ENCODE results near the gene EZR. TPM values are rescaled to one million over a fixed set of nuclear protein-coding genes. Genes with fewer than 3 reads are reported as not detected.

EZR gene
- total RNA-seq, 1 experiment from 2014 or later, result 375 TPM

DNA sequence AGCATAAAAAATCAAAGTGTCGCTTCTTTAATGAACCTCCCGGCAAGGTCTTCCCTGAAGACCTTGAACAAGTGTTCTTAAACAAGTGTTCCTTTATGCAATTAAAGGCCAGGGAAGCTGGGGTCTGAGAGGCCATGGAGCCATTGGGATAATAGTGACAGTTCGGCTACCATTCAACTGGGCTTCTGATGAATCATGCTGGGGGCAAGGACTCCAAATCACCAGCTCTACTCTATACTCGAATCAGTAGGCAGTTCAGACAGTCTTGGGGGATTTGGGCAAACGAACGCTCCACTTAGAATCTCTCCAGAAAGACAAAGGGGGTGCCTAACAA, 34.7 kb upstream of the EZR start:
- H2BK120ac ChIP-seq (ENCODE audit: low read depth, low read length, poor library complexity, severe bottlenecking), result peak overlapping the region; percentile 88
- H3K23ac ChIP-seq (ENCODE audit: insufficient read length, low read depth, low read length), result no peak overlapping the region
- Mint-ChIP-seq H3K4me1 (peaks cover 27 to 35% of the 10 kb centered on the region in 2 experiments), H3K4me3 (no peak overlapping the region), H3K36me3 (ENCODE audit: insufficient read depth in 1 of 3, low read depth in 3 of 3) (no peaks in the 10 kb centered on the region), H3K9me3 (no peaks in the 10 kb centered on the region; a peak in 1 of 5 replicates), H3K27ac (no peak overlapping the region), H3K27me3 (ENCODE audit: low read depth) (no peaks in the 10 kb centered on the region)
- WGBS (ENCODE audit: extremely low coverage, insufficient read length, low lambda C conversion rate), result no CpG with 5 or more reads among the region's 6 CpGs
- peak overlapping the region; percentile 51 for H4K91ac ChIP-seq (ENCODE audit: insufficient read length, low read depth, low read length)
- no peaks in the 10 kb centered on the region for H4K20me1 ChIP-seq (ENCODE audit: control insufficient read depth, insufficient read depth, insufficient read length)
- H3K4me1 ChIP-seq (ENCODE audit: insufficient read depth, low read length), result peaks cover 13% of the 10 kb centered on the region; the same call in 1 of the 2 replicates
- H3K56ac ChIP-seq (ENCODE audit: insufficient read length, low read depth, low read length), result peak overlapping the region; percentile 50
- H3K27ac ChIP-seq (ENCODE audit: insufficient read length, low read depth, low read length), result peak overlapping the region; percentile 100
- H3K18ac ChIP-seq (ENCODE audit: insufficient read length, low read depth, low read length), result peak overlapping the region; percentile 90
- H3K9ac ChIP-seq (ENCODE audit: extremely low read depth, insufficient read length, low read length), result peak overlapping the region; percentile 29
- no peaks in the 10 kb centered on the region for H3K79me2 ChIP-seq (ENCODE audit: insufficient read depth, low read length)
- no peak overlapping the region for H2BK12ac ChIP-seq (ENCODE audit: insufficient read length, low read depth, low read length)
- peak overlapping the region; percentile 39 for H3K4me2 ChIP-seq (ENCODE audit: insufficient read depth, insufficient read length, low read length)
- no peak overlapping the region for H4K8ac ChIP-seq (replicated peaks; ENCODE audit: insufficient read length, low read depth, low read length)
- H3K14ac ChIP-seq (ENCODE audit: insufficient read depth, low read length), result peak overlapping the region; percentile 74; the same call in 1 of the 2 replicates
- H4K5ac ChIP-seq (ENCODE audit: insufficient read length, low read depth, low read length), result peak overlapping the region; percentile 59
- no peaks in the 10 kb centered on the region for H3K9me3 ChIP-seq (ENCODE audit: control insufficient read depth, low read depth, low read length)
- H3K4ac ChIP-seq (ENCODE audit: low read depth, low read length), result peak overlapping the region; percentile 87; the same call in 1 of the 2 replicates
- H3T11ph ChIP-seq (ENCODE audit: low read length), result peak overlapping the region; percentile 92
- H2BK20ac ChIP-seq (ENCODE audit: low read depth, low read length, poor library complexity, severe bottlenecking), result no peak overlapping the region
- H2BK15ac ChIP-seq (ENCODE audit: low read depth, low read length), result no peak overlapping the region
- no peak overlapping the region for H2AFZ ChIP-seq (ENCODE audit: low read length)
- DNase-seq, result no peak
- no peaks in the 10 kb centered on the region for H3K79me1 ChIP-seq (ENCODE audit: insufficient read depth, low read depth, low read length, poor library complexity, severe bottlenecking)
- TF ChIP-seq, protein P1, sequence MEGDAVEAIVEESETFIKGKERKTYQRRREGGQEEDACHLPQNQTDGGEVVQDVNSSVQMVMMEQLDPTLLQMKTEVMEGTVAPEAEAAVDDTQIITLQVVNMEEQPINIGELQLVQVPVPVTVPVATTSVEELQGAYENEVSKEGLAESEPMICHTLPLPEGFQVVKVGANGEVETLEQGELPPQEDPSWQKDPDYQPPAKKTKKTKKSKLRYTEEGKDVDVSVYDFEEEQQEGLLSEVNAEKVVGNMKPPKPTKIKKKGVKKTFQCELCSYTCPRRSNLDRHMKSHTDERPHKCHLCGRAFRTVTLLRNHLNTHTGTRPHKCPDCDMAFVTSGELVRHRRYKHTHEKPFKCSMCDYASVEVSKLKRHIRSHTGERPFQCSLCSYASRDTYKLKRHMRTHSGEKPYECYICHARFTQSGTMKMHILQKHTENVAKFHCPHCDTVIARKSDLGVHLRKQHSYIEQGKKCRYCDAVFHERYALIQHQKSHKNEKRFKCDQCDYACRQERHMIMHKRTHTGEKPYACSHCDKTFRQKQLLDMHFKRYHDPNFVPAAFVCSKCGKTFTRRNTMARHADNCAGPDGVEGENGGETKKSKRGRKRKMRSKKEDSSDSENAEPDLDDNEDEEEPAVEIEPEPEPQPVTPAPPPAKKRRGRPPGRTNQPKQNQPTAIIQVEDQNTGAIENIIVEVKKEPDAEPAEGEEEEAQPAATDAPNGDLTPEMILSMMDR (conservative IDR thresholded peaks at IDR 0.05), result no peak
- no peak overlapping the region for H2AK5ac ChIP-seq (ENCODE audit: insufficient read length, low read length)
- H3K23me2 ChIP-seq (ENCODE audit: insufficient read length, low read depth, low read length, poor library complexity, severe bottlenecking), result no peaks in the 10 kb centered on the region
- no peaks in the 10 kb centered on the region for H3K27me3 ChIP-seq (ENCODE audit: insufficient read depth, low read length)
- H2BK5ac ChIP-seq (ENCODE audit: insufficient read length, low read length), result peak overlapping the region; percentile 96
